ENCODE results near the gene SLC37A4. TPM values are rescaled to one million over a fixed set of nuclear protein-coding genes. Genes with fewer than 3 reads are reported as not detected.
A peak's percentile ranks its signal among the peaks of the same experiment; 100 is the strongest.

The SLC37A4 gene
- total and polyA plus RNA-seq, 2 of the 8 experiments (the other 6 are each of a cell fraction or from before 2014, with no cell fraction given) = 35.1 to 91.9 TPM

GRCh38 chr11:119029069-119029339 lies 1.7 kb downstream of the SLC37A4 start:
- Histone ChIP-seq H4K5ac (ENCODE audit: insufficient read length, low read depth, low read length) (no peak overlapping the region), H2AK5ac (ENCODE audit: low read depth, low read length) (no peak overlapping the region), H3K27me3 (replicated peaks in 1 of 4; ENCODE audit: control insufficient read depth in 3 of 4, extremely low read depth in 1 of 4, insufficient read depth in 3 of 4, low read length in 3 of 4) (no peaks in the 10 kb centered on the region), H3K9me3 (ENCODE audit: insufficient read depth in 2 of 2, low read depth in 1 of 2, low read length in 1 of 2) (no peaks in the 10 kb centered on the region), H2BK120ac (replicated peaks; ENCODE audit: low read depth, low read length) (no peak overlapping the region), H2BK15ac (ENCODE audit: low read length) (0 out of 2 replicates have a peak overlapping the region, but pooled peaks have one; percentile 32), H3K23me2 (ENCODE audit: low read depth, low read length) (peaks cover 7% of the 10 kb centered on the region; the same call in 1 of the 2 replicates), H4K20me1 (replicated peaks in 1 of 2; ENCODE audit: control insufficient read depth in 1 of 2, insufficient read depth in 2 of 2, low read length in 2 of 2) (peaks cover 3 to 16% of the 10 kb centered on the region in 2 experiments), H2BK20ac (ENCODE audit: low read length) (no peak overlapping the region), H3K23ac (ENCODE audit: insufficient read length) (no peak overlapping the region), H3K27ac (ENCODE audit: low read depth, low read length) (no peak overlapping the region), H2BK12ac (ENCODE audit: low read depth, low read length) (0 out of 2 replicates have a peak overlapping the region, but pooled peaks have one; percentile 10), H3K4me3 (ENCODE audit: extremely low read depth in 1 of 4, insufficient read depth in 2 of 4, low read depth in 3 of 4, low read length in 4 of 4) (peak overlapping the region; percentile 64 to 84 (median 74); a peak in 5 of 8 replicates), H3K14ac (ENCODE audit: insufficient read length) (no peak overlapping the region), H3K4ac (replicated peaks; ENCODE audit: insufficient read length, low read depth, low read length) (no peak overlapping the region), H4K8ac (ENCODE audit: extremely low read depth, insufficient read depth, low read length) (no peak overlapping the region), H3K79me2 (ENCODE audit: control insufficient read depth in 1 of 2, insufficient read depth in 2 of 2, low read length in 2 of 2) (peaks cover 0 to 19% of the 10 kb centered on the region in 2 experiments; a peak in 1 of 4 replicates), H3K9ac (replicated peaks in 1 of 4; ENCODE audit: extremely low read depth in 1 of 4, low read depth in 3 of 4, low read length in 3 of 4) (peak overlapping the region in 3 of 4 experiments; percentile 17 to 91 (median 20); a peak in 4 of 7 replicates), H3K79me1 (ENCODE audit: low read depth, low read length) (peaks cover 15% of the 10 kb centered on the region), H3K4me1 (replicated peaks in 1 of 4; ENCODE audit: control insufficient read depth in 3 of 4, insufficient read depth in 4 of 4, low read length in 3 of 4) (peaks cover 6 to 13% (median 10%) of the 10 kb centered on the region in 4 experiments), H3K4me2 (ENCODE audit: insufficient read depth in 1 of 2, low read depth in 2 of 2, low read length in 2 of 2) (peak overlapping the region; percentile 81 to 82), H3K56ac (replicated peaks; ENCODE audit: insufficient read length, low read depth, low read length) (no peak overlapping the region), H2AFZ (ENCODE audit: low read length) (no peak overlapping the region), H4K91ac (replicated peaks; ENCODE audit: insufficient read length, low read length) (peak overlapping the region; percentile 30), H3K36me3 (ENCODE audit: control insufficient read depth in 2 of 4, insufficient read depth in 4 of 4, low read length in 3 of 4) (peaks cover 7 to 45% (median 24%) of the 10 kb centered on the region in 4 experiments), H2BK5ac (ENCODE audit: low read depth, low read length) (no peak overlapping the region), H3K18ac (ENCODE audit: extremely low read depth, low read length) (no peak overlapping the region)
- ChIA-PET CTCF (ENCODE audit: partially characterized antibody) (interaction anchor here (1.5 to 3.1 kb wide), 3 partner anchors 10 to 101 kb away, joined by 4 to 12 read pairs (median 4); partner anchors contain the start of genes RPS25 and TRAPPC4), POLR2A (ENCODE audit: partially characterized antibody) (interaction anchor here (0.9 to 9.7 kb wide), 5 partner anchors 16 to 31 kb away, joined by 3 to 224 read pairs (median 5); partner anchors contain the start of genes HYOU1, RPS25 and TRAPPC4)
- DNase-seq (ENCODE audit: low read depth in 1 of 2, low spot score in 2 of 2) (no peak), FAIRE-seq (no peak)
- TF ChIP-seq BACH1 (IDR thresholded peaks at IDR 0.05; ENCODE audit: low read length) (no peak), SUZ12 (IDR thresholded peaks at IDR 0.05; ENCODE audit: low read length) (no peak), SAP30 (IDR thresholded peaks at IDR 0.05; ENCODE audit: insufficient read depth, insufficient replicate concordance, low read length) (no peak), SIX5 (IDR thresholded peaks at IDR 0.05; ENCODE audit: low read depth, low read length) (no peak), RXRA (IDR thresholded peaks at IDR 0.05; ENCODE audit: insufficient read depth, low read depth, low read length) (no peak)
- 90% methylated on average over 1 of the region's 1 CpG; no CpG with 5 or more reads in 1 of the 2 experiments for WGBS, 2 experiments (ENCODE audit: extremely low coverage in 1 of 2, insufficient coverage in 1 of 2, insufficient read length in 1 of 2, insufficient replicate concordance in 2 of 2, low coverage in 1 of 2, low lambda C conversion rate in 2 of 2, missing lambda C conversion rate in 1 of 2)
